ENCODE data around the gene CHMP6. TPM values are rescaled to one million over a fixed set of nuclear protein-coding genes. Genes with fewer than 3 reads are reported as not detected.
"Not testable (repeated sequence)": the region's sequence is repeated elsewhere in the genome, so short reads cannot be mapped to it uniquely, and the experiment has no call there.

CHMP6 gene
- total RNA-seq, 1 donor from 2014 or later = 22.2 TPM

- ATAC-seq = no peak
Measured at GRCh38 chr17:81015136-81015535, 23.5 kb downstream of the CHMP6 start.

- ATAC-seq = no peak
Measured at GRCh38 chr17:81016575-81016974, 24.9 kb downstream of the CHMP6 start.

GRCh38 chr17:81017330-81017729 lies 25.7 kb downstream of the CHMP6 start:
- not testable (repeated sequence) for ATAC-seq

- ATAC-seq = peak; percentile 3
Measured at GRCh38 chr17:81018044-81018802, 26.6 kb downstream of the CHMP6 start.

- ATAC-seq = peak; percentile 2
Measured at GRCh38 chr17:81019563-81020442, 28.2 kb downstream of the CHMP6 start.

- ATAC-seq = no peak
Measured at GRCh38 chr17:81020443-81020766, 28.8 kb downstream of the CHMP6 start.

- ATAC-seq = peak; percentile 66
Measured at GRCh38 chr17:81020767-81021497, 29.3 kb downstream of the CHMP6 start.

- no peak for ATAC-seq
Measured at GRCh38 chr17:81021531-81022343, 30.1 kb downstream of the CHMP6 start.

GRCh38 chr17:81022344-81022676 lies 30.7 kb downstream of the CHMP6 start:
- no peak for ATAC-seq

- ATAC-seq = no peak
Measured at GRCh38 chr17:81025065-81025740, 33.6 kb downstream of the CHMP6 start.

- ATAC-seq = no peak
Measured at GRCh38 chr17:81025741-81026129, 34.1 kb downstream of the CHMP6 start.

GRCh38 chr17:81026266-81027036 lies 34.8 kb downstream of the CHMP6 start:
- ATAC-seq = no peak

GRCh38 chr17:81027038-81027437 lies 35.4 kb downstream of the CHMP6 start:
- no peak for ATAC-seq

- peak; percentile 50 for ATAC-seq
Measured at GRCh38 chr17:81027591-81028505, 36.2 kb downstream of the CHMP6 start.

- no peak for ATAC-seq
Measured at GRCh38 chr17:81028506-81028858, 36.8 kb downstream of the CHMP6 start.

- ATAC-seq = no peak
Measured at GRCh38 chr17:81029859-81030258, 38.2 kb downstream of the CHMP6 start.

GRCh38 chr17:81030312-81030711 lies 38.7 kb downstream of the CHMP6 start:
- ATAC-seq = not testable (repeated sequence)

GRCh38 chr17:81030741-81031565 lies 39.3 kb downstream of the CHMP6 start:
- ATAC-seq = no peak
